ENCODE measurements around the gene GPC4. TPM values are rescaled to one million over a fixed set of nuclear protein-coding genes. Genes with fewer than 3 reads are reported as not detected.

GPC4 gene
- total and polyA plus RNA-seq, 2 donors (not counting 3 experiments of a cell fraction or from before 2014, with no cell fraction given), result 0.20 TPM; not detected in 1

GRCh38 chrX:133403984-133404383, 11.3 kb downstream of the GPC4 start:
- Histone ChIP-seq H3K4me1 (ENCODE audit: control insufficient read depth, extremely low read depth, insufficient read depth, low read length) (no peaks in the 10 kb centered on the region), H3K9me3 (replicated peaks; ENCODE audit: control insufficient read depth, insufficient read depth, low read length) (no peaks in the 10 kb centered on the region), H3K27ac (ENCODE audit: insufficient read depth, low read depth, low read length) (no peak overlapping the region), H3K36me3 (ENCODE audit: control insufficient read depth in 2 of 2, extremely low read depth in 1 of 2, insufficient read depth in 2 of 2, low read length in 2 of 2) (no peaks in the 10 kb centered on the region), H3K4me2 (ENCODE audit: insufficient read depth, low read length) (no peak overlapping the region), H3K79me2 (ENCODE audit: control insufficient read depth, insufficient read depth, low read length) (no peaks in the 10 kb centered on the region), H4K20me1 (replicated peaks; ENCODE audit: control insufficient read depth, extremely low read depth, insufficient read depth, low read length) (no peaks in the 10 kb centered on the region), H3K9ac (replicated peaks; ENCODE audit: extremely low read depth, insufficient read depth, low read length) (no peak overlapping the region), H3K4me3 (replicated peaks in 1 of 3; ENCODE audit: insufficient read depth in 1 of 3, low read depth in 1 of 3, low read length in 3 of 3) (no peak overlapping the region), H2AFZ (ENCODE audit: low read depth, low read length) (no peak overlapping the region), H3K27me3 (ENCODE audit: control insufficient read depth in 2 of 2, insufficient read depth in 2 of 2, low read length in 2 of 2) (no peaks in the 10 kb centered on the region), H3K9me1 (replicated peaks; ENCODE audit: control insufficient read depth, extremely low read depth, insufficient read depth, low read length) (no peaks in the 10 kb centered on the region)
- intact Hi-C loops (cut with micrococcal nuclease), result no loop called here
- POLR2A ChIA-PET, result no interaction called here
- CTCF ChIA-PET, result no interaction called here
- BruUV-seq (replicated peaks), result no TSS peak
- dilution Hi-C loops (cut with MboI; ENCODE audit: extremely low pct_ligation_motif_present, low sequenced_read_pairs), result no loop called here
- no peak for FAIRE-seq
- DNase-seq (ENCODE audit: low read depth, low spot score), result no peak
- TF ChIP-seq EZH2 (IDR thresholded peaks at IDR 0.05; ENCODE audit: borderline replicate concordance, low read depth, low read length, severe bottlenecking) (no peak), GATA2 (IDR thresholded peaks at IDR 0.05; ENCODE audit: insufficient read depth, insufficient read length, low read depth, low read length) (no peak), FOS (IDR thresholded peaks at IDR 0.05; ENCODE audit: borderline replicate concordance, insufficient read depth, low read length) (no peak), CTCF (IDR thresholded peaks at IDR 0.05; ENCODE audit: extremely low read depth in 1 of 2, insufficient read depth in 1 of 2, low read depth in 1 of 2, low read length in 2 of 2) (no peak), MYC (IDR thresholded peaks at IDR 0.05; ENCODE audit: low read depth, low read length) (no peak), POLR2AphosphoS5 (IDR thresholded peaks at IDR 0.05; ENCODE audit: insufficient read depth, low read depth, low read length) (no peak), MAX (IDR thresholded peaks at IDR 0.05; ENCODE audit: insufficient read depth, insufficient read length) (no peak), POLR2A (IDR thresholded peaks at IDR 0.05; ENCODE audit: low read depth, low read length) (no peak), JUN (IDR thresholded peaks at IDR 0.05; ENCODE audit: borderline replicate concordance, insufficient read depth, insufficient read length, low read depth) (no peak)

Measured in endothelial cell of umbilical vein (primary cell).